Loucy (cell line): ENCODE results near the gene TNRC6C.

Experiments
- H2AFZ ChIP-seq: fragments of 200-600 bp; sonication (generic); 2 replicates; pipeline ENCODE4 v1.6.0; 2016; ENCODE audit warnings: antibody characterized with exemption, mild to moderate bottlenecking, low read length, moderate library complexity
- H3F3A ChIP-seq: fragments of 200-600 bp; 2 replicates; pipeline ENCODE4 v1.6.0; 2016; ENCODE audit warnings: antibody characterized with exemption, low read depth, mild to moderate bottlenecking
- H3K27me3 ChIP-seq: fragments of 200-600 bp; sonication (generic); 2 replicates; pipeline ENCODE4 v1.6.1; 2014; ENCODE audit warnings: low read length, mild to moderate bottlenecking; ENCODE audit not compliant: insufficient read depth, poor library complexity, severe bottlenecking
- H3K36me3 ChIP-seq: fragments of 200-600 bp; sonication (generic); 2 replicates; pipeline ENCODE4 v1.6.1; 2016; ENCODE audit warnings: low read length; ENCODE audit not compliant: insufficient read depth
- H3K4me1 ChIP-seq: fragments of 200-600 bp; sonication (generic); 2 replicates; pipeline ENCODE4 v1.5.1; 2014; ENCODE audit warnings: low read length, mild to moderate bottlenecking; ENCODE audit not compliant: insufficient read depth, poor library complexity, severe bottlenecking
- H3K4me2 ChIP-seq: fragments of 200-600 bp; sonication (generic); 2 replicates; pipeline ENCODE4 v1.6.0; 2014; ENCODE audit warnings: antibody characterized with exemption, low read length, low read depth, mild to moderate bottlenecking; ENCODE audit not compliant: poor library complexity, severe bottlenecking
- H3K4me3 ChIP-seq: fragments of 200-600 bp; sonication (generic); 2 replicates; pipeline ENCODE4 v1.5.1; 2014; ENCODE audit warnings: low read length, mild to moderate bottlenecking, mixed read lengths; ENCODE audit not compliant: poor library complexity, severe bottlenecking
- H3K79me2 ChIP-seq: fragments of 200-600 bp; sonication (generic); 2 replicates; pipeline ENCODE4 v1.6.1; 2014; ENCODE audit warnings: low read length; ENCODE audit not compliant: insufficient read depth
- H3K9ac ChIP-seq: fragments of 200-600 bp; sonication (generic); 2 replicates; pipeline ENCODE4 v1.6.0; 2014; ENCODE audit warnings: mild to moderate bottlenecking, low read depth, low read length, moderate library complexity; ENCODE audit not compliant: poor library complexity, severe bottlenecking
- H3K9me2 ChIP-seq: fragments of 200-600 bp; sonication (generic); replicated peaks from 2 replicates; pipeline ENCODE4 v1.6.1; 2016; ENCODE audit warnings: low read depth, low read length, mixed read lengths
- H3K9me3 ChIP-seq: fragments of 200-600 bp; sonication (generic); 2 replicates; pipeline ENCODE4 v1.6.1; 2014; ENCODE audit warnings: mild to moderate bottlenecking, antibody characterized with exemption, low read length, low read depth; ENCODE audit not compliant: insufficient read depth
- H4K20me1 ChIP-seq: fragments of 200-600 bp; sonication (generic); 2 replicates; pipeline ENCODE4 v1.6.0; 2014; ENCODE audit warnings: antibody characterized with exemption, low read length, mild to moderate bottlenecking; ENCODE audit not compliant: insufficient read depth, poor library complexity, severe bottlenecking
- EZH2phosphoT487 ChIP-seq: fragments of 200-600 bp; IDR thresholded peaks from 2 replicates; pipeline ENCODE4 v1.6.1; 2018; ENCODE audit warnings: antibody characterized with exemption, mild to moderate bottlenecking, moderate library complexity, borderline replicate concordance
- TF ChIP-seq, protein P1 (sequence below): fragments of 200-600 bp; sonication (generic); conservative IDR thresholded peaks from 2 replicates; pipeline ENCODE4 v1.5.1; 2014; ENCODE audit warnings: mild to moderate bottlenecking, antibody characterized with exemption, low read length

Gene TNRC6C

DNA sequence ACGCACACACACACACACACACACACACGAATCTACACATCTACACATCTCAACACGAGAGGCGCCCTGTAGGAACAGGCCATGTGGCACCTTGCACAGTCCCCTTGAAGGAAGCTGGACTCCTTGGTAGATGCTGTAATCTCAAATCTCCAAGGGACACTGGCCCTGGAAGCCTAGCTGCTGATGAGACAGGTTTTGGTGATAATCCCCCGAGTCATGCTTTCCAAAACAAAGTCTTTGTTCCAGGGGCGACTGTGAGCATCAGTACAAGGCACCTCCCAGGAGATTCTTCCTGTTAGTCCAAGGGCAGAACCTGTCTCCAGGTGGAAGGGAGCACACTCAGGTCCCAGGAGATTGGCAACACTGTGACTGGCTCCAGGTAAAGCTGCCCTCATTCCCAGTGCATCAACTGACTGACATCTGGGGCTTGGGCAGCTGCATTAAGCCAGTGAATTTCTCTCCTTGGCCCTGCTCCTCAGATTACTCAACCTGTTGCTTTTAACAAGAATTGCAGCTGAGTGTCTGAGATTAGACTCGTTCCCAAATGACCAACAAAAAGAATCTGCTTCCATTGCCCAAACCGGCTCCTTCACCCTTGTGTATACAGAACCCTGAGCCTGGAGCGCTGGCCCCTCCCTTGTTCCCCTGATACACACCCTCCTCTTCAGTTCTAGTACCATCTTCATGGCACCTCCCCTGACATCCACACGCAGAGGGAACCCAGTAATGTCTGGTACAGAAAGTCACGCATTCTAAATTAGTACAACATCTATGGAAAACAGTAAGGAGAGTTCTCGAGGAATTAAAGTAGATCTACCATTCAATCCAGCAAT is 13.9 kb upstream of the TNRC6C start:
- Histone ChIP-seq H4K20me1 (no peaks in the 10 kb centered on the region), H2AFZ (no peak overlapping the region), H3K9ac (no peak overlapping the region), H3F3A (no peaks in the 10 kb centered on the region), H3K9me3 (no peaks in the 10 kb centered on the region), H3K4me2 (no peak overlapping the region), H3K79me2 (no peaks in the 10 kb centered on the region), H3K9me2 (no peaks in the 10 kb centered on the region), H3K36me3 (no peaks in the 10 kb centered on the region), H3K27me3 (no peaks in the 10 kb centered on the region), H3K4me3 (no peak overlapping the region), H3K4me1 (no peaks in the 10 kb centered on the region)
- TF ChIP-seq EZH2phosphoT487 = no peak
- TF ChIP-seq, protein P1, sequence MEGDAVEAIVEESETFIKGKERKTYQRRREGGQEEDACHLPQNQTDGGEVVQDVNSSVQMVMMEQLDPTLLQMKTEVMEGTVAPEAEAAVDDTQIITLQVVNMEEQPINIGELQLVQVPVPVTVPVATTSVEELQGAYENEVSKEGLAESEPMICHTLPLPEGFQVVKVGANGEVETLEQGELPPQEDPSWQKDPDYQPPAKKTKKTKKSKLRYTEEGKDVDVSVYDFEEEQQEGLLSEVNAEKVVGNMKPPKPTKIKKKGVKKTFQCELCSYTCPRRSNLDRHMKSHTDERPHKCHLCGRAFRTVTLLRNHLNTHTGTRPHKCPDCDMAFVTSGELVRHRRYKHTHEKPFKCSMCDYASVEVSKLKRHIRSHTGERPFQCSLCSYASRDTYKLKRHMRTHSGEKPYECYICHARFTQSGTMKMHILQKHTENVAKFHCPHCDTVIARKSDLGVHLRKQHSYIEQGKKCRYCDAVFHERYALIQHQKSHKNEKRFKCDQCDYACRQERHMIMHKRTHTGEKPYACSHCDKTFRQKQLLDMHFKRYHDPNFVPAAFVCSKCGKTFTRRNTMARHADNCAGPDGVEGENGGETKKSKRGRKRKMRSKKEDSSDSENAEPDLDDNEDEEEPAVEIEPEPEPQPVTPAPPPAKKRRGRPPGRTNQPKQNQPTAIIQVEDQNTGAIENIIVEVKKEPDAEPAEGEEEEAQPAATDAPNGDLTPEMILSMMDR = no peak

DNA sequence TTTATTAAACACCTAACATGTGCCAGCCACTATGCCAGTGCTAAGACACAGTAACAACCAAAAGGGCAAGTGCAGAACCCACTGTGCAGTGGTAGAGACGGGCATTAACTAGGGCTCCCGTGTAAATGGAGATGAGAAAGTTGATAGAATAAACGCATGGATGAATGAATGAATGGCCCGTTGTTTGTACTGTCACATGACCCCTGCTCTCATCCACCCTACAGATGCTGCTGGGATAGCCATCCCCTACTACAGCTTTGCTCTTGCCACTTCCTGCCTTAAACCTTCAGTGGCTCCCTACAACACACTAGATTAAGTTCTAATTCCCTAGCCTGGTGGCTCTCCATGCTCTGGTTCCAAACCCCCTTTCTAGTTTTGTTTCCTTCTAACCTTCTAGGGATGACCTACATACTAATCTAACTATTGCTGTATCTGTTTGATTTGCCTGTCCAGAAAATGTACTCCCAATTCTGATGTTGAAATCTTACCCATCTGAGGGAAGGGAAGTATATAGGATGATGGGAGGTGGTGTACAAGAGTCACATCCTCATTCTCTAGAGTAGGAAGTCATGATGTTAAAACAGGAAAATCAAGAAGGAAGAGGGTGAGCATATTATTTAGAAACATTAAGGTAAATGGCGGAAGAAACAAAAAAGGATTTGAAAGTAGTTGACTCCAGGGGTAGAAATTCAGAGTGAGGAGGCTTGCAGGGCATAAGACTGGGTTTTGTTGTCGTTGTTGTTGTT is 11.4 kb upstream of the TNRC6C start:
- H3K4me1 ChIP-seq = no peaks in the 10 kb centered on the region
- H3K9me3 ChIP-seq = no peaks in the 10 kb centered on the region
- no peak overlapping the region for H3K4me2 ChIP-seq
- no peak overlapping the region for H3K4me3 ChIP-seq
- H3F3A ChIP-seq = no peaks in the 10 kb centered on the region
- H3K27me3 ChIP-seq = no peaks in the 10 kb centered on the region
- H3K36me3 ChIP-seq = no peaks in the 10 kb centered on the region
- H3K79me2 ChIP-seq = no peaks in the 10 kb centered on the region
- no peaks in the 10 kb centered on the region for H4K20me1 ChIP-seq
- H3K9me2 ChIP-seq = no peaks in the 10 kb centered on the region
- H2AFZ ChIP-seq = no peak overlapping the region
- no peak overlapping the region for H3K9ac ChIP-seq
- no peak for TF ChIP-seq EZH2phosphoT487
- TF ChIP-seq, protein P1 = no peak

DNA sequence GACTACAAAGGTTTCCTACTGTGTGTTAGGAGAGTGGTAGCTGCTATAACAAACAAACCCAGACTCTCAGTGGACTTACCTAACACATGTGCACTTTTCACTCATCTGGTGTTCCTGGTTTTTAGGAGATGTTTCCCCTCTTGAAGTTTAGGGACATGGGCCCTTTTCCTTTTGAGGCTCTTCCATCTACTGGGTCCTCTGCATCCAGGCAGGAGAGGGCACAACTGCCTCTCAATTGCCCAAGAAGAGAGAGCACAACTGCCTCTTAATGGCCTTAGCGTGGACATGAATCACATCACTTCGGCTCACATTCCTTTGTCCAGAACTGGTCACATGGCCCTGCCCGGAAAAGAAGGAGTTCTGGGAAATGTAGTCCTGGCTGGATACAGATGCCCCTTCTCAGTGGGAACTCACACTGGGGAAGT is 9.8 kb upstream of the TNRC6C start:
- H3K9ac ChIP-seq = no peak overlapping the region
- H3K4me3 ChIP-seq = no peak overlapping the region
- no peak overlapping the region for H3K4me2 ChIP-seq
- no peaks in the 10 kb centered on the region for H3K4me1 ChIP-seq
- no peaks in the 10 kb centered on the region for H3F3A ChIP-seq
- no peaks in the 10 kb centered on the region for H3K27me3 ChIP-seq
- H2AFZ ChIP-seq = no peak overlapping the region
- H4K20me1 ChIP-seq = no peaks in the 10 kb centered on the region
- TF ChIP-seq EZH2phosphoT487 = no peak
- TF ChIP-seq, protein P1 = no peak
- H3K79me2 ChIP-seq = no peaks in the 10 kb centered on the region
- no peaks in the 10 kb centered on the region for H3K36me3 ChIP-seq
- no peaks in the 10 kb centered on the region for H3K9me2 ChIP-seq
- H3K9me3 ChIP-seq = no peaks in the 10 kb centered on the region
